Mesenchymal stem cell (in vitro differentiated cells and primary cell): ENCODE data around the gene TBCK.

Experiments used
- DNase-seq: peaks from one replicate; pipeline ENCODE4 v3.0.0-alpha.2; 2013
- H2AFZ ChIP-seq: one replicate; pipeline ENCODE4 v1.6.1; 2013; ENCODE audit warnings: low read depth, mild to moderate bottlenecking, control low read depth, inconsistent platforms, low read length, moderate library complexity
- H2AK5ac ChIP-seq: 2 replicates; pipeline ENCODE4 v1.6.1; 2013; ENCODE audit warnings: low read length, moderate library complexity, mild to moderate bottlenecking, inconsistent platforms; ENCODE audit not compliant: severe bottlenecking
- H2BK120ac ChIP-seq: one replicate; pipeline ENCODE4 v1.6.1; 2013; ENCODE audit warnings: low read depth, mild to moderate bottlenecking, inconsistent platforms, low read length, moderate library complexity
- H2BK12ac ChIP-seq, 2 experiments: one replicate each; pipeline ENCODE4 v1.6.1; 2013; ENCODE audit warnings: inconsistent platforms in 2 of 2, low read length in 2 of 2, mild to moderate bottlenecking in 2 of 2, moderate library complexity in 2 of 2, control low read depth in 1 of 2
- H2BK15ac ChIP-seq: one replicate; pipeline ENCODE4 v1.6.1; 2013; ENCODE audit warnings: mild to moderate bottlenecking, low read depth, inconsistent platforms; ENCODE audit not compliant: poor library complexity, severe bottlenecking
- H2BK5ac ChIP-seq: 2 replicates; pipeline ENCODE4 v1.6.1; 2013; ENCODE audit warnings: low read depth, mild to moderate bottlenecking, low read length, control low read depth, inconsistent platforms; ENCODE audit not compliant: poor library complexity, severe bottlenecking
- H3K14ac ChIP-seq, 2 experiments: one replicate each; pipeline ENCODE4 v1.6.1; 2013; ENCODE audit warnings: inconsistent platforms in 2 of 2, low read length in 2 of 2, control low read depth in 1 of 2, mild to moderate bottlenecking in 1 of 2, moderate library complexity in 1 of 2
- H3K18ac ChIP-seq, 2 experiments: one replicate each; pipeline ENCODE4 v1.6.1; 2013; ENCODE audit warnings: inconsistent platforms in 2 of 2, low read length in 2 of 2, control low read depth in 1 of 2, low read depth in 1 of 2, mild to moderate bottlenecking in 1 of 2
- H3K23ac ChIP-seq, 2 experiments: one replicate each; pipeline ENCODE4 v1.6.1; 2013; ENCODE audit warnings: inconsistent platforms in 2 of 2, low read length in 2 of 2, mild to moderate bottlenecking in 2 of 2, moderate library complexity in 2 of 2, control low read depth in 1 of 2
- H3K27ac ChIP-seq: 2 replicates; pipeline ENCODE4 v1.5.1; 2013; ENCODE audit warnings: mild to moderate bottlenecking, moderate library complexity, low read length, control low read depth, inconsistent platforms; ENCODE audit not compliant: poor library complexity, severe bottlenecking
- H3K27me3 ChIP-seq, 2 experiments: 2 replicates each; pipeline versions ENCODE4 v1.6.1 to v1.7.0; 2013; ENCODE audit warnings: low read length in 2 of 2, mild to moderate bottlenecking in 2 of 2, moderate library complexity in 2 of 2, control low read depth in 1 of 2, inconsistent platforms in 1 of 2; ENCODE audit not compliant: control insufficient read depth in 1 of 2, insufficient read depth in 1 of 2
- H3K36me3 ChIP-seq, 2 experiments: 2 replicates each; pipeline versions ENCODE4 v1.6.1 to v1.7.0; 2013; ENCODE audit warnings: low read length in 2 of 2, control low read depth in 1 of 2, inconsistent platforms in 1 of 2, low read depth in 1 of 2, mild to moderate bottlenecking in 1 of 2; ENCODE audit not compliant: insufficient read depth in 2 of 2, control insufficient read depth in 1 of 2
- H3K4ac ChIP-seq, 2 experiments: one replicate each; pipeline ENCODE4 v1.6.1; 2013; ENCODE audit warnings: inconsistent platforms in 2 of 2, low read length in 2 of 2, mild to moderate bottlenecking in 2 of 2, moderate library complexity in 2 of 2, control low read depth in 1 of 2, low read depth in 1 of 2
- H3K4me1 ChIP-seq: 2 replicates; pipeline ENCODE4 v1.6.1; 2013; ENCODE audit warnings: low read depth, low read length, control low read depth; ENCODE audit not compliant: control insufficient read depth, insufficient read depth
- H3K4me2 ChIP-seq: 2 replicates; pipeline ENCODE4 v1.6.1; 2013; ENCODE audit warnings: low read length, mild to moderate bottlenecking, inconsistent platforms; ENCODE audit not compliant: poor library complexity, severe bottlenecking
- H3K4me3 ChIP-seq, 2 experiments: 2 replicates each; pipeline versions ENCODE4 v1.5.1 to v1.7.0; 2013; ENCODE audit warnings: low read length in 2 of 2, mild to moderate bottlenecking in 2 of 2, control low read depth in 1 of 2, low read depth in 1 of 2; ENCODE audit not compliant: insufficient read depth in 1 of 2
- H3K79me1 ChIP-seq: replicated peaks from 2 replicates; pipeline ENCODE4 v1.6.1; 2013; ENCODE audit warnings: mild to moderate bottlenecking, control low read depth, low read length, inconsistent platforms; ENCODE audit not compliant: poor library complexity, severe bottlenecking
- H3K9ac ChIP-seq: 2 replicates; pipeline ENCODE4 v1.7.0; 2013; ENCODE audit warnings: mild to moderate bottlenecking, low read length, moderate library complexity
- H3K9me3 ChIP-seq: 2 replicates; pipeline ENCODE4 v1.7.0; 2013; ENCODE audit warnings: mild to moderate bottlenecking, low read length; ENCODE audit not compliant: control insufficient read depth
- H4K8ac ChIP-seq: one replicate; pipeline ENCODE4 v1.6.1; 2013; ENCODE audit warnings: inconsistent platforms, mild to moderate bottlenecking, low read length, moderate library complexity
- H4K91ac ChIP-seq: one replicate; pipeline ENCODE4 v1.6.1; 2013; ENCODE audit warnings: mild to moderate bottlenecking, low read length, inconsistent platforms
- WGBS: methylation state at CpG from one replicate; pipeline ENCODE4 v1.1.7; 2013; ENCODE audit warnings: mixed read lengths; 5-methylcytosine and 5-hydroxymethylcytosine counted together

Gene TBCK

DNA sequence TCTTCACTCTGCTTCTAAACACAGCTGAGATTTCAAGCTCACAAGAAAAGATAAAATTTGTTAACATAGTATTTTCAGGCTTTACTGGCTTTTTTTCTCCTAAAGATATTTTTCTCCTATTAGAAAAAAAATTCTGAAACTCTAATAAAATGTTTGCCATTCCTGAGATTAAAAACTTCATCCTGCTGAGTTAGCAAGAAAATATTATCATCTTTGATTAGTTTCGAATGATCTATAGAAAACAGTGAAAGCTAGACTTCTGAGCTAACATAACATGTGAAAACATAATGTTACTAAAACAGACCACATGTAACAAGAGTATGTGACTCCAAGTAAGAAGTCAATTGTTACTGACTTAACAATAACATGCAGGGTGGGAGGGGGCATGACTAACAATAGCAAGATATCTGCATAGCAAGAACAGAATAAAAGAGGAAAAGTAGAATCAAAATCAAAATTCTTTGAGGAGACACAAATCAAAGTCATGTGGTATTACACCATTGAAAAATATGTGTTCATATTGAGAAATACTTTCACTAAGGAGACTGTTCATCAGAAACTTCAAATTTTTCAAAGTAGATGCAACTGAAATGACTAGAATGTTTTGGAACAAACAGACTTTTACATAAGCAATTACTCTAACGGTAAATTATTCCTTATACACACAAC is 14.5 kb downstream of the TBCK start:
- H2BK12ac ChIP-seq, result no peak overlapping the region
- no peak overlapping the region for H3K14ac ChIP-seq
- H2BK5ac ChIP-seq, result no peak overlapping the region
- H3K27ac ChIP-seq, result no peak overlapping the region
- no peak overlapping the region for H3K4me2 ChIP-seq
- no peak overlapping the region for H3K4ac ChIP-seq
- no peak overlapping the region for H2BK15ac ChIP-seq
- H4K91ac ChIP-seq, result no peak overlapping the region
- H2BK120ac ChIP-seq, result no peak overlapping the region
- H3K9me3 ChIP-seq, result no peaks in the 10 kb centered on the region
- H3K23ac ChIP-seq, result no peak overlapping the region
- H2AK5ac ChIP-seq, result no peak overlapping the region
- H4K8ac ChIP-seq, result no peak overlapping the region
- DNase-seq, result no peak
- H3K4me1 ChIP-seq, result peaks cover 1% of the 10 kb centered on the region
- H3K27me3 ChIP-seq, result no peaks in the 10 kb centered on the region
- peaks cover 0 to 20% of the 10 kb centered on the region in 2 experiments for H3K36me3 ChIP-seq
- H3K18ac ChIP-seq, result no peak overlapping the region
- H2AFZ ChIP-seq, result no peak overlapping the region
- peaks cover 24% of the 10 kb centered on the region for H3K79me1 ChIP-seq
- H3K9ac ChIP-seq, result peak overlapping the region; percentile 52
- H3K4me3 ChIP-seq, result no peak overlapping the region
- WGBS, result 94% methylated on average over 1 of the region's 2 CpGs

- Histone ChIP-seq H3K27ac (no peak overlapping the region), H3K27me3 (no peaks in the 10 kb centered on the region), H2AK5ac (no peak overlapping the region), H3K14ac (no peak overlapping the region), H2BK5ac (no peak overlapping the region), H2BK12ac (no peak overlapping the region), H3K23ac (no peak overlapping the region), H3K4me2 (no peak overlapping the region), H3K4me1 (peaks cover 1% of the 10 kb centered on the region), H4K91ac (no peak overlapping the region), H3K4me3 (no peak overlapping the region), H3K18ac (no peak overlapping the region), H4K8ac (no peak overlapping the region), H2AFZ (no peak overlapping the region), H2BK120ac (no peak overlapping the region), H3K9me3 (no peaks in the 10 kb centered on the region), H3K36me3 (peaks cover 0 to 31% of the 10 kb centered on the region in 2 experiments), H2BK15ac (no peak overlapping the region), H3K9ac (no peak overlapping the region), H3K79me1 (peaks cover 15% of the 10 kb centered on the region), H3K4ac (no peak overlapping the region)
- WGBS, result 93% methylated on average over 2 of the region's 4 CpGs
- DNase-seq, result no peak
Observed at GRCh38 chr4:106299977-106300376, 16.0 kb downstream of the TBCK start.

- Histone ChIP-seq H4K91ac (no peak overlapping the region), H2BK5ac (no peak overlapping the region), H3K36me3 (peaks cover 7 to 52% of the 10 kb centered on the region in 2 experiments), H2BK12ac (no peak overlapping the region), H2AFZ (no peak overlapping the region), H3K79me1 (peaks cover 7% of the 10 kb centered on the region), H3K23ac (no peak overlapping the region), H2BK15ac (no peak overlapping the region), H3K27me3 (no peaks in the 10 kb centered on the region), H2BK120ac (no peak overlapping the region), H3K4me3 (no peak overlapping the region), H3K27ac (no peak overlapping the region), H3K4me2 (no peak overlapping the region), H3K9me3 (no peaks in the 10 kb centered on the region), H2AK5ac (no peak overlapping the region), H3K9ac (no peak overlapping the region), H3K4ac (no peak overlapping the region), H4K8ac (no peak overlapping the region), H3K18ac (no peak overlapping the region), H3K14ac (no peak overlapping the region), H3K4me1 (peaks cover 1% of the 10 kb centered on the region)
- no peak for DNase-seq
Observed at GRCh38 chr4:106297245-106298035, 18.6 kb downstream of the TBCK start.

- no peak overlapping the region for H3K18ac ChIP-seq
- WGBS, result 99% methylated on average over 9 of the region's 10 CpGs
Observed at GRCh38 chr4:106294062-106294461, 21.9 kb downstream of the TBCK start.

More at GRCh38 chr4:106294062-106294461, 21.9 kb downstream of the TBCK start:
- no peak overlapping the region for H3K4me3 ChIP-seq
- no peak overlapping the region for H3K14ac ChIP-seq
- no peak overlapping the region for H4K91ac ChIP-seq
- H4K8ac ChIP-seq, result no peak overlapping the region
- no peak for DNase-seq
- no peak overlapping the region for H3K23ac ChIP-seq
- H3K79me1 ChIP-seq, result peaks cover 9% of the 10 kb centered on the region
- peaks cover 3% of the 10 kb centered on the region for H3K4me1 ChIP-seq
- no peak overlapping the region for H3K4me2 ChIP-seq
- no peak overlapping the region for H2BK15ac ChIP-seq
- H3K4ac ChIP-seq, result no peak overlapping the region
- H3K27ac ChIP-seq, result no peak overlapping the region
- H3K9ac ChIP-seq, result no peak overlapping the region
- no peak overlapping the region for H2BK12ac ChIP-seq
- no peaks in the 10 kb centered on the region for H3K27me3 ChIP-seq
- H2BK120ac ChIP-seq, result no peak overlapping the region
- H3K9me3 ChIP-seq, result no peaks in the 10 kb centered on the region
- H3K36me3 ChIP-seq, result peaks cover 10 to 59% of the 10 kb centered on the region in 2 experiments
- H2AK5ac ChIP-seq, result no peak overlapping the region
- no peak overlapping the region for H2AFZ ChIP-seq
- no peak overlapping the region for H2BK5ac ChIP-seq
